Body of pancreas (tissue), 4 donors: ENCODE data around the gene TSGA10IP. TPM values are rescaled to one million over a fixed set of nuclear protein-coding genes. Genes with fewer than 3 reads are reported as not detected.
"Not testable (repeated sequence)": the region's sequence is repeated elsewhere in the genome, so short reads cannot be mapped to it uniquely, and the experiment has no call there.

ENCODE experiments used
- ATAC-seq: fragments of 150-250 bp; one replicate; pipeline ENCODE4 v1.9.1; 2016
- DNase-seq, 4 donors: peaks; one replicate each; pipeline ENCODE4 v3.0.0-alpha.2; 2019
- H3K27ac ChIP-seq, 4 donors: fragments of 200-600 bp; sonication (generic); 1 replicate in 3 of 4; 2 replicates in 1 of 4; pipeline versions ENCODE4 v1.5.1 to v1.6.1; 2016 to 2019; ENCODE audit warnings: mild to moderate bottlenecking in 1 of 4, mixed read lengths in 1 of 4, moderate library complexity in 1 of 4
- H3K27me3 ChIP-seq, 2 donors: fragments of 200-600 bp; sonication (generic); one replicate each; pipeline ENCODE4 v1.6.0; 2016; ENCODE audit warnings: mild to moderate bottlenecking in 1 of 2
- H3K36me3 ChIP-seq, 2 donors: fragments of 200-600 bp; sonication (generic); replicated peaks in 1 of 2; 2 replicates each; pipeline ENCODE4 v1.5.1; 2016; ENCODE audit warnings: low read depth in 2 of 2; ENCODE audit not compliant: insufficient read depth in 1 of 2
- H3K4me1 ChIP-seq: fragments of 200-600 bp; sonication (generic); one replicate; pipeline ENCODE4 v1.6.0; 2016
- H3K4me3 ChIP-seq, 2 donors: fragments of 200-600 bp; sonication (generic); 1 replicate in 1 of 2; 2 replicates in 1 of 2; pipeline ENCODE4 v1.5.1; 2016 to 2019
- H3K9me3 ChIP-seq, 3 donors: fragments of 200-600 bp; sonication (generic); 1 replicate in 2 of 3; 2 replicates in 1 of 3; pipeline ENCODE4 v1.5.1; 2016
- POLR2A ChIP-seq, 3 donors: fragments of 450-650 bp; IDR thresholded peaks; one replicate each; pipeline ENCODE4 v1.6.1; 2016; ENCODE audit warnings: antibody characterized with exemption in 3 of 3, mild to moderate bottlenecking in 2 of 3
- WGBS, 2 donors: methylation state at CpG; one replicate each; pipeline ENCODE4 v1.1.5; 2017; 5-methylcytosine and 5-hydroxymethylcytosine counted together
- intact Hi-C: fragments of 100-400 bp; cut with DNase I; formaldehyde crosslinking; loops from one replicate; pipeline ENCODE4 v1.15.1; 2023
- total RNA-seq, 2 donors: library from RNA; depleted of rRNA; stranded (reverse); fragments of >200 nt; gene quantifications; one replicate each; pipeline ENCODE4 v1.1.0, GENCODE V29; 2016
- TF ChIP-seq, protein P1 (sequence below), 7 experiments: fragments of 450-650 bp in 4 of 7; fragments of 200-600 bp in 3 of 7; sonication (generic) in 3 of 7; IDR thresholded peaks; one replicate each; pipeline ENCODE4 v1.5.1; 2016 to 2019; ENCODE audit warnings: antibody characterized with exemption in 7 of 7

Gene TSGA10IP
- total RNA-seq, 2 donors from 2014 or later, result not detected

DNA sequence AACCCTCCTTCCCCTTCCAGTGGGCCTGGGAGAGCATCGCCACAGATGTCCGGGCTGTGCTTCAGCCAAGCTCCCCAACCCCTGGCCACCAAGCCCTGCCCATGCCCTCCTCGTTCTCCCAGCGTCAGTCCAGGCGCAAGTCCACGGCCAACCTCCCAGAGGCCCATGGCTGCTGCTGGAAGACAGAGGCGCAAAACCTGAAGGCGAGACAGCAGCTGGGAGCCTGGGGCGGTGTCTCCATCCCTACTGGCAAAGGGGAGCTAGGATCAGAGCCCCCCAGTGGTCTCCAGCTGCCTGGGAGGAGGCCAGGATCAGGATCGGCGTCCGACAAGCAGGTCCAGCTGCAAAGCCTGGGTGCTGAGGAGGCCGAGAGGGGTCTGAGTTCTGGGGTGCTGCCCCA, 1.9 kb downstream of the TSGA10IP start:
- Histone ChIP-seq H3K36me3 (no peaks in the 10 kb centered on the region), H3K27me3 (no peaks in the 10 kb centered on the region), H3K9me3 (no peaks in the 10 kb centered on the region), H3K4me3 (no peak overlapping the region), H3K4me1 (no peaks in the 10 kb centered on the region), H3K27ac (no peak overlapping the region)
- intact Hi-C loops, result no loop called here
- DNase-seq, result no peak
- 59% methylated on average over 5 to 13 of the region's 13 CpGs for WGBS, 2 donors
- TF ChIP-seq, protein P1, sequence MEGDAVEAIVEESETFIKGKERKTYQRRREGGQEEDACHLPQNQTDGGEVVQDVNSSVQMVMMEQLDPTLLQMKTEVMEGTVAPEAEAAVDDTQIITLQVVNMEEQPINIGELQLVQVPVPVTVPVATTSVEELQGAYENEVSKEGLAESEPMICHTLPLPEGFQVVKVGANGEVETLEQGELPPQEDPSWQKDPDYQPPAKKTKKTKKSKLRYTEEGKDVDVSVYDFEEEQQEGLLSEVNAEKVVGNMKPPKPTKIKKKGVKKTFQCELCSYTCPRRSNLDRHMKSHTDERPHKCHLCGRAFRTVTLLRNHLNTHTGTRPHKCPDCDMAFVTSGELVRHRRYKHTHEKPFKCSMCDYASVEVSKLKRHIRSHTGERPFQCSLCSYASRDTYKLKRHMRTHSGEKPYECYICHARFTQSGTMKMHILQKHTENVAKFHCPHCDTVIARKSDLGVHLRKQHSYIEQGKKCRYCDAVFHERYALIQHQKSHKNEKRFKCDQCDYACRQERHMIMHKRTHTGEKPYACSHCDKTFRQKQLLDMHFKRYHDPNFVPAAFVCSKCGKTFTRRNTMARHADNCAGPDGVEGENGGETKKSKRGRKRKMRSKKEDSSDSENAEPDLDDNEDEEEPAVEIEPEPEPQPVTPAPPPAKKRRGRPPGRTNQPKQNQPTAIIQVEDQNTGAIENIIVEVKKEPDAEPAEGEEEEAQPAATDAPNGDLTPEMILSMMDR (IDR thresholded peaks at IDR 0.05), result no peak
- no peak for TF ChIP-seq POLR2A (IDR thresholded peaks at IDR 0.05)
- ATAC-seq, result no peak

DNA sequence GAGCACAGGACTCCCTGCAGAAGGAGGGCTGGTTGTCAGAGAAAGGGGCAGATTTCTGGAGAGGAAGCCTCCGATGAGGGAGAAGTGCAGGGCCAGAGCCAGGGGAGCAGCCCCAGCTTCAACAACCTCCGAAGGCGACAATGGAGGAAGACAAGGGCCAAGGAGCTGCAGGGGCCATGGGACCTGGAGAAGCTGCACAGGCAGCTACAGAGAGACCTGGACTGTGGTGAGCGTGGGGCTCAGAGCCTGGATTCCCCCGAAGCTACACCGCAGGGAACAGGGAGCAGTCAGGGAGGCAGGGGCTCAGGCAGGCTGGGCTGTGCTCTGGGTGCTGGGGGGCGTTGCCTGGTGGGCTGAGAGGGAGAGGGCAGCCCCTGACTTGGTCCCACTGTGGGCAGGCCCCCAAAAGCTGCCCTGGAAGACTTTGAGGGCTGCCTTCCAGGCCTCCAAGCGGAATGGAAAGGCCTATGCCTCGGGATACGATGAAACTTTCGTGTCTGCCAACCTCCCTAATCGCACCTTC, 2.4 kb downstream of the TSGA10IP start:
- Histone ChIP-seq H3K4me3 (no peak overlapping the region), H3K27ac (no peak overlapping the region), H3K4me1 (no peaks in the 10 kb centered on the region), H3K27me3 (no peaks in the 10 kb centered on the region), H3K36me3 (no peaks in the 10 kb centered on the region), H3K9me3 (no peaks in the 10 kb centered on the region)
- WGBS, 2 donors, result 68 to 70% methylated on average over 8 to 11 of the region's 12 CpGs
- TF ChIP-seq, protein P1 (IDR thresholded peaks at IDR 0.05), result no peak
- no peak for TF ChIP-seq POLR2A (IDR thresholded peaks at IDR 0.05)
- no peak for DNase-seq
- ATAC-seq, result no peak
- intact Hi-C loops, result no loop called here

DNA sequence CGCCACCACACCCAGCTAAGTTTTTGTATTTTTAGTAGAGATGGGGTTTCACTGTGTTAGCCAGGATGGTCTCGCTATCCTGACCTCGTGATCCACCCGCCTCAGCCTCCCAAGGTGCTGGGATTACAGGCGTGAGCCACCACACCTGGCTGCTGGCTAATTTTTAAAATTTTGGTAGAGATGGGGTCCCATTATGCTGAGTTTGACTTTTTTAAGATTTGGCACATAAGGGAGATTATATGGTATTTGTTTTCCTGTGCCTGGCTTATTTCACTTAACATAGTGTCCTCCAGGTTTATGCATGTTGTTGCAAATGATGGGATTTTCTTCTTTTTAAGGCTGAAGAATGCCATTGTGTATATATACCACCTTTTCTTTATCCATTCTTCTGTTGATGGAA, 5.4 kb downstream of the TSGA10IP start:
- H3K4me1 ChIP-seq, H3K27ac ChIP-seq, H3K9me3 ChIP-seq, ATAC-seq, H3K36me3 ChIP-seq, intact Hi-C loops, DNase-seq, H3K4me3 ChIP-seq, H3K27me3 ChIP-seq: not testable (repeated sequence)
- WGBS, 2 donors, result 92 to 100% methylated on average over 5 of the region's 5 CpGs

GRCh38 chr11:65951641-65952040, 6.4 kb downstream of the TSGA10IP start:
- H3K27me3 ChIP-seq, H3K36me3 ChIP-seq, DNase-seq, H3K4me1 ChIP-seq, H3K9me3 ChIP-seq, H3K4me3 ChIP-seq, intact Hi-C loops, H3K27ac ChIP-seq, ATAC-seq: not testable (repeated sequence)
- WGBS, 2 donors, result 26 to 36% methylated on average over 3 of the region's 3 CpGs

DNA sequence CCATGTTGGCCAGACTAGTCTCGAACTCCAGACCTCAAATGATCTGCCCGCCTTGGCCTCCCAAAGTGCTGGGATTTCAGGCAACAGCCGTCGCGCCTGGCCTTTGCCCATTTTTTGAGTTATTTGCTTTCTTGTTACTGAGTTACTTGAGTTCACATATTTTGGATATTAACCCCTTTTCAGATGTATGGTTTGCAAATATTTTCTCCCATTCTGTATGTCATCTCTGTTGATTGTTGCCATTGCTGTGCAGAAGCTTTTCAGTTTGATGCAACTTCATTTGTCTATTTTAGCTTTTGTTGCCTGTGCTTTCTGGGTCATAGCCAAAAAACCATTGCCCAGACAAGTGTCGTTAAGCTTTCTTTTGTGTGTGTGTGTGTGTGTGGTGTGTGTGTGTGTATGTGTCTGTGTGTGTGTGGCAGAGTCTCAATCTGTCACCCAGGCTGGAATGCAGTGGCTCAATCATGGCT, 6.8 kb downstream of the TSGA10IP start:
- DNase-seq (no peak), ATAC-seq (no peak)
- intact Hi-C loops, result no loop called here
- no peaks in the 10 kb centered on the region for H3K4me1 ChIP-seq
- no peak overlapping the region for H3K27ac ChIP-seq
- H3K4me3 ChIP-seq, result no peak overlapping the region
- H3K9me3 ChIP-seq, result no peaks in the 10 kb centered on the region
- TF ChIP-seq, protein P1 (IDR thresholded peaks at IDR 0.05), result no peak
- no peak for TF ChIP-seq POLR2A (IDR thresholded peaks at IDR 0.05)
- H3K36me3 ChIP-seq, result no peaks in the 10 kb centered on the region
- no peaks in the 10 kb centered on the region for H3K27me3 ChIP-seq
- WGBS, 2 donors, result 18 to 25% methylated on average over 6 of the region's 6 CpGs

GRCh38 chr11:65953471-65953870, 8.2 kb downstream of the TSGA10IP start:
- no peaks in the 10 kb centered on the region for H3K9me3 ChIP-seq
- H3K27ac ChIP-seq, result no peak overlapping the region
- no peak overlapping the region for H3K4me3 ChIP-seq
- no peak for ATAC-seq
- no peaks in the 10 kb centered on the region for H3K36me3 ChIP-seq
- no peaks in the 10 kb centered on the region for H3K4me1 ChIP-seq
- WGBS, 2 donors, result 71 to 85% methylated on average over 4 to 19 of the region's 20 CpGs
- no peaks in the 10 kb centered on the region for H3K27me3 ChIP-seq
- no peak for DNase-seq
- intact Hi-C loops, result no loop called here
- TF ChIP-seq POLR2A (IDR thresholded peaks at IDR 0.05), result no peak
- TF ChIP-seq, protein P1 (IDR thresholded peaks at IDR 0.05), result no peak
